ENCODE results near the gene ZDHHC14. TPM values are rescaled to one million over a fixed set of nuclear protein-coding genes. Genes with fewer than 3 reads are reported as not detected.

The ZDHHC14 gene
- total RNA-seq, 1 experiment from 2014 or later = 1.7 TPM

GRCh38 chr6:157361886-157362285 lies 19.1 kb upstream of the ZDHHC14 start:
- Histone ChIP-seq H3K23me2 (ENCODE audit: insufficient read length, low read depth, low read length, poor library complexity, severe bottlenecking) (no peaks in the 10 kb centered on the region), H2AK5ac (ENCODE audit: insufficient read length, low read length) (no peak overlapping the region), H3K14ac (ENCODE audit: insufficient read depth, low read length) (no peak overlapping the region), H3K4ac (ENCODE audit: low read depth, low read length) (no peak overlapping the region), H2BK20ac (ENCODE audit: low read depth, low read length, poor library complexity, severe bottlenecking) (no peak overlapping the region), H2BK12ac (ENCODE audit: insufficient read length, low read depth, low read length) (no peak overlapping the region), H3K79me1 (ENCODE audit: insufficient read depth, low read depth, low read length, poor library complexity, severe bottlenecking) (no peaks in the 10 kb centered on the region), H4K91ac (ENCODE audit: insufficient read length, low read depth, low read length) (no peak overlapping the region), H4K20me1 (ENCODE audit: control insufficient read depth, insufficient read depth, insufficient read length) (no peaks in the 10 kb centered on the region), H2BK120ac (ENCODE audit: low read depth, low read length, poor library complexity, severe bottlenecking) (no peak overlapping the region), H3K79me2 (ENCODE audit: insufficient read depth, low read length) (no peaks in the 10 kb centered on the region), H4K8ac (replicated peaks; ENCODE audit: insufficient read length, low read depth, low read length) (no peak overlapping the region), H3K23ac (ENCODE audit: insufficient read length, low read depth, low read length) (no peak overlapping the region), H3K9me3 (ENCODE audit: control insufficient read depth, low read depth, low read length) (no peaks in the 10 kb centered on the region), H4K5ac (ENCODE audit: insufficient read length, low read depth, low read length) (no peak overlapping the region), H2BK15ac (ENCODE audit: low read depth, low read length) (no peak overlapping the region), H3T11ph (ENCODE audit: low read length) (no peak overlapping the region), H3K27ac (ENCODE audit: insufficient read length, low read depth, low read length) (no peak overlapping the region), H3K27me3 (ENCODE audit: insufficient read depth, low read length) (no peaks in the 10 kb centered on the region), H2BK5ac (ENCODE audit: insufficient read length, low read length) (no peak overlapping the region), H3K4me1 (ENCODE audit: insufficient read depth, low read length) (no peaks in the 10 kb centered on the region), H3K18ac (ENCODE audit: insufficient read length, low read depth, low read length) (no peak overlapping the region), H3K56ac (ENCODE audit: insufficient read length, low read depth, low read length) (no peak overlapping the region), H3K9ac (ENCODE audit: extremely low read depth, insufficient read length, low read length) (no peak overlapping the region), H2AFZ (ENCODE audit: low read length) (no peak overlapping the region), H3K4me2 (ENCODE audit: insufficient read depth, insufficient read length, low read length) (no peak overlapping the region)
- DNase-seq = no peak
- H3K27ac Mint-ChIP-seq = no peak overlapping the region
- H3K4me1 Mint-ChIP-seq = no peaks in the 10 kb centered on the region
- H3K27me3 Mint-ChIP-seq (ENCODE audit: low read depth) = no peaks in the 10 kb centered on the region
- no peaks in the 10 kb centered on the region for H3K36me3 Mint-ChIP-seq (ENCODE audit: insufficient read depth in 1 of 3, low read depth in 3 of 3)
- H3K4me3 Mint-ChIP-seq = no peak overlapping the region
- no CpG with 5 or more reads among the region's 3 CpGs for WGBS (ENCODE audit: extremely low coverage, insufficient read length, low lambda C conversion rate)
- TF ChIP-seq, protein P1, sequence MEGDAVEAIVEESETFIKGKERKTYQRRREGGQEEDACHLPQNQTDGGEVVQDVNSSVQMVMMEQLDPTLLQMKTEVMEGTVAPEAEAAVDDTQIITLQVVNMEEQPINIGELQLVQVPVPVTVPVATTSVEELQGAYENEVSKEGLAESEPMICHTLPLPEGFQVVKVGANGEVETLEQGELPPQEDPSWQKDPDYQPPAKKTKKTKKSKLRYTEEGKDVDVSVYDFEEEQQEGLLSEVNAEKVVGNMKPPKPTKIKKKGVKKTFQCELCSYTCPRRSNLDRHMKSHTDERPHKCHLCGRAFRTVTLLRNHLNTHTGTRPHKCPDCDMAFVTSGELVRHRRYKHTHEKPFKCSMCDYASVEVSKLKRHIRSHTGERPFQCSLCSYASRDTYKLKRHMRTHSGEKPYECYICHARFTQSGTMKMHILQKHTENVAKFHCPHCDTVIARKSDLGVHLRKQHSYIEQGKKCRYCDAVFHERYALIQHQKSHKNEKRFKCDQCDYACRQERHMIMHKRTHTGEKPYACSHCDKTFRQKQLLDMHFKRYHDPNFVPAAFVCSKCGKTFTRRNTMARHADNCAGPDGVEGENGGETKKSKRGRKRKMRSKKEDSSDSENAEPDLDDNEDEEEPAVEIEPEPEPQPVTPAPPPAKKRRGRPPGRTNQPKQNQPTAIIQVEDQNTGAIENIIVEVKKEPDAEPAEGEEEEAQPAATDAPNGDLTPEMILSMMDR (conservative IDR thresholded peaks at IDR 0.05) = no peak
- H3K9me3 Mint-ChIP-seq = no peaks in the 10 kb centered on the region

Data from H9 (cell line).